Measurements from ENCODE around the gene TSPAN9. TPM values are rescaled to one million over a fixed set of nuclear protein-coding genes. Genes with fewer than 3 reads are reported as not detected.

The TSPAN9 gene
- total and polyA plus RNA-seq, 9 of the 15 experiments (the other 6 are each of a cell fraction or from before 2014, with no cell fraction given): 0.23 to 2.1 (median 0.60) TPM; not detected in 2

GRCh38 chr12:3038166-3038565, 39.0 kb upstream of the TSPAN9 start:
- Histone ChIP-seq H3K4me2 (ENCODE audit: insufficient read depth, low read length) (no peak overlapping the region), H3K4me3 (no peak overlapping the region), H3K4me1 (replicated peaks in 1 of 2; ENCODE audit: control insufficient read depth in 2 of 2, insufficient read depth in 2 of 2, low read length in 2 of 2) (peaks cover 0 to 15% of the 10 kb centered on the region in 2 experiments; a peak in 2 of 5 replicates), H3K79me2 (ENCODE audit: control insufficient read depth, insufficient read depth, low read length) (no peaks in the 10 kb centered on the region), H3K9me1 (ENCODE audit: control insufficient read depth, insufficient read depth, low read length) (no peaks in the 10 kb centered on the region), H3K9me3 (replicated peaks; ENCODE audit: control insufficient read depth, insufficient read depth, low read depth, low read length) (no peaks in the 10 kb centered on the region), H3K36me3 (ENCODE audit: control insufficient read depth, insufficient read depth, low read length) (peaks cover 41% of the 10 kb centered on the region; the same call in 1 of the 3 replicates), H3K9ac (ENCODE audit: insufficient read depth in 1 of 2, low read depth in 2 of 2, low read length in 2 of 2) (no peak overlapping the region), H4K20me1 (replicated peaks; ENCODE audit: control insufficient read depth, insufficient read depth, low read length) (no peaks in the 10 kb centered on the region), H2AFZ (ENCODE audit: low read depth, low read length) (no peak overlapping the region), H3K27ac (ENCODE audit: extremely low read depth, low read depth, low read length) (no peak overlapping the region), H3K27me3 (ENCODE audit: control insufficient read depth in 2 of 2, insufficient read depth in 2 of 2, low read length in 2 of 2) (no peaks in the 10 kb centered on the region)
- 86% methylated on average over 6 of the region's 7 CpGs for WGBS (ENCODE audit: insufficient coverage, low coverage, missing lambda C conversion rate)
- no TSS peak for BruUV-seq (replicated peaks)
- ChIA-PET POLR2A (no interaction called here), CTCF (ENCODE audit: low intra/inter-chr PET ratio) (interaction anchor here (0.6 kb wide), 1 partner anchor 98 kb away, joined by 3 read pairs; no protein-coding TSS in a partner anchor)
- intact Hi-C loops (cut with micrococcal nuclease): no loop called here
- in situ Hi-C loops (cut with MboI): loop anchor here (5.0 to 10.0 kb wide), 2 partner anchors 163 to 196 kb away; partner anchors contain the start of genes FOXM1 and RHNO1
- no peak for DNase-seq (ENCODE audit: extremely low read depth in 1 of 4, low spot score in 3 of 4)
- no peak for ATAC-seq
- TF ChIP-seq, protein P1, sequence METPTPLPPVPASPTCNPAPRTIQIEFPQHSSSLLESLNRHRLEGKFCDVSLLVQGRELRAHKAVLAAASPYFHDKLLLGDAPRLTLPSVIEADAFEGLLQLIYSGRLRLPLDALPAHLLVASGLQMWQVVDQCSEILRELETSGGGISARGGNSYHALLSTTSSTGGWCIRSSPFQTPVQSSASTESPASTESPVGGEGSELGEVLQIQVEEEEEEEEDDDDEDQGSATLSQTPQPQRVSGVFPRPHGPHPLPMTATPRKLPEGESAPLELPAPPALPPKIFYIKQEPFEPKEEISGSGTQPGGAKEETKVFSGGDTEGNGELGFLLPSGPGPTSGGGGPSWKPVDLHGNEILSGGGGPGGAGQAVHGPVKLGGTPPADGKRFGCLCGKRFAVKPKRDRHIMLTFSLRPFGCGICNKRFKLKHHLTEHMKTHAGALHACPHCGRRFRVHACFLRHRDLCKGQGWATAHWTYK (CRISPR knock-in tag; IDR thresholded peaks at IDR 0.05): no peak
- TF ChIP-seq POLR2H (tag; IDR thresholded peaks at IDR 0.05; ENCODE audit: low read depth) (no peak), SOX6 (IDR thresholded peaks at IDR 0.05) (no peak), ZNF398 (CRISPR knock-in tag; IDR thresholded peaks at IDR 0.05) (no peak), POLR2AphosphoS2 (IDR thresholded peaks at IDR 0.05; ENCODE audit: low read length) (no peak), ZNF695 (CRISPR knock-in tag; IDR thresholded peaks at IDR 0.05) (no peak), GTF2F1 (IDR thresholded peaks at IDR 0.05; ENCODE audit: low read depth, low read length) (no peak), POLR2AphosphoS5 (IDR thresholded peaks at IDR 0.05; ENCODE audit: control insufficient read depth, insufficient read depth, low read depth, low read length) (no peak), ZBTB17 (CRISPR knock-in tag; IDR thresholded peaks at IDR 0.05) (no peak), HLTF (IDR thresholded peaks at IDR 0.05) (no peak)
- TF ChIP-seq, protein P2, sequence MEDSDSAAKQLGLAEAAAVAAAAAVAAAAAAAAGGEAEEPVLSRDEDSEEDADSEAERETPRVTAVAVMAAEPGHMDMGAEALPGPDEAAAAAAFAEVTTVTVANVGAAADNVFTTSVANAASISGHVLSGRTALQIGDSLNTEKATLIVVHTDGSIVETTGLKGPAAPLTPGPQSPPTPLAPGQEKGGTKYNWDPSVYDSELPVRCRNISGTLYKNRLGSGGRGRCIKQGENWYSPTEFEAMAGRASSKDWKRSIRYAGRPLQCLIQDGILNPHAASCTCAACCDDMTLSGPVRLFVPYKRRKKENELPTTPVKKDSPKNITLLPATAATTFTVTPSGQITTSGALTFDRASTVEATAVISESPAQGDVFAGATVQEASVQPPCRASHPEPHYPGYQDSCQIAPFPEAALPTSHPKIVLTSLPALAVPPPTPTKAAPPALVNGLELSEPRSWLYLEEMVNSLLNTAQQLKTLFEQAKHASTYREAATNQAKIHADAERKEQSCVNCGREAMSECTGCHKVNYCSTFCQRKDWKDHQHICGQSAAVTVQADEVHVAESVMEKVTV (CRISPR knock-in tag; IDR thresholded peaks at IDR 0.05): no peak
- no peak for FAIRE-seq

Data from K562 (cell line).